IPS-NIHi11 (cell line): ENCODE data around the gene INHA.
A peak's percentile ranks its signal among the peaks of the same experiment; 100 is the strongest.

ENCODE experiments used
- DNase-seq: peaks from one replicate; pipeline ENCODE4 v3.0.0; 2012; ENCODE audit warnings: mixed read lengths, low spot score

Gene INHA

DNA sequence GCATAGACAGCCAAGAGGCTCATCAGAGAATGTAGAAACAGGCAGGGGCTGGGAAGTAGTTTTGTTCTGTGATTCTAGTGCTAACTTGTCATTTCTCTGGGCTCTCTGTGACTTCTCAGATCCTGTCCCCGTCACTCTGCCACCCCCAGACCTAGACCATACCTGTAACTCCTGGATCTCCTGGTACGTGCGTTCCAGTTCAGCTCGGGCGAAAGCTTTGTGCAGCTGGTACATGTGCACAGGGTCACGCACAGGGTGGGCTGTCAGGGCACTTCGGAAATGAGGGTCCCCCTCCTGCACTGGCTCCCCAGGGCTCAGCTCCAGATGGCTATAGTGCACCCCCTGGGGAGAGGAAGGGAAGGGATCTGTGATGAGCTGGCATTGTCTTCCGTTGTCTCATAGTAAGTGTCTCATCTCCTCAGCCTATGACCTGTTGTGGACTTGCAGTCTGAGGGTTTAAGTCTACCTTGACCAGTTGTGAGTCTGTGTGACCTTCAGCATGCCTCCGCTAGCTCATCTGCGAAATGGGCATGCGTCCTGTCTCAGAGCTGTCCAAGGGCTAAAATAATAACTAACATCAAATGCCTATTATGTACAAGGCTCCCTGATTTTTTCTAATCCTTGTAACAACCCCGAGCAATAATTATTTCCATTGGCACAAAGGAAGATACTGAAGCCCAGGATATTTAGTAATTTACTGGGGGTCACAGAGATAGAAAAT lies 31.2 kb upstream of the INHA start:
- DNase-seq, result no peak

DNA sequence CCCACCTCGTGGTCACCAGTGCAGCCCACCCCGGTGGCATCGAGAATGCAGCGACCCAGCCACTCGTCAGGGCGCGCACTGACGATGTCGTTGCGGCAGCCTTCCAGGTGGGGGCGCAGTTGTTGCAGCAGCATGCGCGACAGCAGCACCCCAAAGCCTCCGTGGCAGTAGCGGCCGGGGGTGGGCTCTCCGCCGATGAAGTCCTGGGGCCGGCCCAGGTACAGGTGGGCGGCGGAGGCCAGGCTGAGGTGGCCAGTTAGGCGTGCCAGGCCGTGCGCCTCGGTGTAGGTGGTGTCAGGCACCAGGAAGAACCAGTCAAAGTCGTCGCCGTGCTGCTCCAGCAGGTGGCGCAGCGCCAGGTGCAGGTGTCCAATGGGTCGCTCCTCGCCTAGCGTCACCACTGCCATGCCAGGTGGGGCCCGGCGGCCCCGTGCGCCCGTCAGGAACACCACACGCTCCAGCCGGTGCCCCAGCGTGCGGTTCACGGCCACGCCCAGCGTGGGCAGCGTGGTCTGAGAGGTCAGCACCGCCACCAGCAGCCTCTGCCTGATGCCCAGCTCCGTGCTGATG lies 30.4 kb upstream of the INHA start:
- peak; percentile 86 for DNase-seq

DNA sequence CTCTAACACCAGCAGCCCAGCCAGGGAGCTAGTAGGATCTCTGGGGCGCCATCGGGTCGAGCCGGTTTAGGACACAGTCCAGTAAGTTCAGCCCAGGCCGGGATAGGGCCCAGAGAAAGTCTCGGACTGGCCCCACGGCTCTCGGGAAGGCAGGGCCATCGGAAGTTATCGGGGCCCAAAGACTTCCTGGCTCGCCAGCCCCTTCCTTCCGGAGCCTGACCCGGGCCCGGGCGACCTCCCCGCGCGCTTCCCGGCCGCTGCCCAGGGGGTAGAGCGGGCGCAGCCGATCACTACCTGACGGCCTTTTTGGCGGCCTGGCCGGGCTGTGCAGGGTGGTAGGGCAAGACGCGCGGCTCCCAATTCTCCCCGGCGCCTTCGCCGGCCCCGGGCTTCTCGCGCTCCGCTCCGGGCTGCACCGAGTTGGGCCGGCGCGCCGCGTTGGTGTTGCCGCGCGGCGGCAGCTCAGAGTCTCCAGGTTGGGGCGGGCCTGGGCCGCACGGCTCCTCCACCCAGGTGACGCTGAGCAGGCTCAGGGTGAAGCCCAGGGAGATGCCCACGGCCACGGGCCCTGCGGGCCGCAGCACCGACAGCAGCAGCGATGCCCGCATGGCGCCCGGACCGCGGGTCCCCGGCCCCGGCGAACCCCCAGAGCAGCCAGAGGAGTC lies 29.0 kb upstream of the INHA start:
- no peak for DNase-seq

DNA sequence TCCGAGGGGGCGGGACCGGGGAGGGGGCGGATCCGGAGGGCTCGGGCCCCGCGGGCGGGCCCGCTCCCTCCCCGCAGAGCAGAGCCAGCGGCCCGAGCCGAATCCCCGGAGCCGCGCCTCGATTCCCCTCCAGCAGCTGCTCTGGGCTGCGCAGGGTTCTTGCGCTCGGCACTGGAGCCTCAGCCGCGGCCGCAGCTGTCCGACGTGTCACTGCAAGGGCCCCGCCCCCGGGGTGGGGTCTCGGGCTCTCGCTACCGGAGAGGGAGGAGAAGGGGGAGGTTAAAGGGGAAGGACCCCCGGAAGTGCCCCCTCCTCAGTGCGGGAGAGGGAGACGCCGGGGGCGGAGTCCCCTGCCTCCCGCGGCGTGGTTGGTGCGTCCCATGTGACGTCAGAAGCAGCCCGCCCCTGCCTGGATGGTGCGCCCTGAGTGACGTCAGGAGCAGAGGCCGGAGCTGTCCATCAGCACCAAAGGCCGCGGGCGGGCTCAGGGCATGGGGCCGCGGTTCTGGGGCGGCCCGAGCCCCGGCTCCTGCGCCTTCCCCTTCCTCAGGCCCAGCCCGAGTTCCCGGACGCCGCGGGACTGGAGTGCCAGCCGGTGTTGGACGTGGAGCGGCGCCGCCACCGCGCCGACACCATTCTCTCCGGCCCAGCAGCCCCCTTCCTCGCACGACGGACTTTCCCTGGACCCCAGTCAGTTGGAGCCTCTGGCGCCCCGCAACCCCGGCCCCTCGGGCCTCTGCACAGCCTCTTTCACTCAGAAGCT lies 28.3 kb upstream of the INHA start, which contains the start of the genes CHPF and TMEM198:
CHPF (minus strand) TSS at position 214 of the 763 bp plus-strand sequence. CDS start 271 bp downstream, outside the sequence.
TMEM198 (plus strand) TSS at position 433 of the 763 bp plus-strand sequence. CDS start 700 bp downstream, outside the sequence.
- DNase-seq, result peak; percentile 96

GRCh38 chr2:219544567-219544966 lies 27.5 kb upstream of the INHA start:
- DNase-seq, result no peak

GRCh38 chr2:219545295-219545942 lies 26.7 kb upstream of the INHA start:
- DNase-seq, result no peak

- no peak for DNase-seq
Observed at GRCh38 chr2:219545943-219546352, 26.2 kb upstream of the INHA start.

- DNase-seq, result no peak
Observed at GRCh38 chr2:219547621-219548020, 24.5 kb upstream of the INHA start.

- DNase-seq, result no peak
Observed at GRCh38 chr2:219548990-219549389, 23.1 kb upstream of the INHA start.

DNA sequence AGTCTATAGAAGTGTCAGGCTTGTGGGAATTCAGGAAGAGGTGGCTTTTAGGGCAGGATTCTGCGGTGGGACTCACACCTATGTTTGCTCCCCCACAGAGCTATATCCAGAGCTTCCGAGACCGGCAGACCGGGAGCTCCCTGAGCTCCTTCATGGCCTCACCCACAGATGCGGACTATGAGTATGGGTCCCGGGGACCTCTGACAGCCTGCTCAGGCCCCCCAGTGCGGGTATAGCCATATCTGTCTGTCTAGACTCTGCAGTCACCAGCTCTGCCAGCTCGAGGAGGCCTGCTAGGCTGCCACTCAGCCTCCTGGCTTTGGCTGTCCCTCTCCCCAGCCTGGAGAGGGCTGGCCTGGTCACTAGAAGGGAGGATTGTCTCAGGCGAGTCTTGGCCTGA lies 22.5 kb upstream of the INHA start:
- no peak for DNase-seq

DNA sequence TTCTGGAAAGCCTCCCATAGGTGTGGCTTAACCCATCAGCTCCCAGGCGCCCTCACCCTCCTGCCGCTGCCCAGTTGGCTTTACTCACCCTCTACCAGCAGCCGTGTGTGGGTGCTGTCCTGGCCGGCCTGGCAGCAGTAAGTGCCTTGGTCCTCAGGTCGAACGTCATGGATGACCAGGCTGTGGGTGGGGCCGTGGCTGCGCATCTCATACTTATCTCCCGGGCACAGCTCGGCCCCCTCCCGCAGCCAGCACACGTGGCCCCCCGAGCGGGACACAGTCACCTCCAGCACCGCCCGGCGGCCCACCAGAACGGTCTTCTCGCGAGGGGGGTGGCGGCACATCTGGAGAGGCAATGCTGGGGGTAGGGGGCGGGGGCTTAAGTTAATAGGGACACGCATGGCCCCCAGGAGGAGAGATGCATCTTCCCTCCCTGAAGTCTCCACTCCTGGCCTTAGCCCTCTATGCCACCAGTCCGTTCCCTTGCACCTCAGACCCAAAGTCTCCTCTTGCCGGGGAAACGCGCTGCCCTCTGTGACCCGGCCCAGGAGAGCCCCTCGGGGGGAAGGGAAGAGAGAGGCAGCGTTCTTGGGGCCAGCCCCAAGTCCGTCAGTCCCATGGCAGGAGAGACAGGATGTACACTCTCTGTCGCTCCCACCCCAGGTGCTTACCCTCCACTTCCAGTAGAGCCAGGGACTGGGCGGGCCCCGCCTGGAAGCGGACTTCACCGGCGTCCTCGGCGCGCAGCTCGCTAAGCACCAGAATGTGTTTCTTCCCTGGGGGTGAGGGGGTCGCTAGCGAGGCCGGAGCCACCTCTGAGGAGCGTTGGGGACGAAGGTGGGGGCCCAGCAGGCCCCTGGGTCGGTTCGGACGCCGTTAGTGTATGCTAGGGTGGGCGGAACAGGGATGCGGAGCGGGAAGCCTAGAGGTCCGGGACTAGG lies 20.4 kb upstream of the INHA start:
- DNase-seq, result peak; percentile 52

- DNase-seq, result peak; percentile 92
Observed at GRCh38 chr2:219552382-219553167, 19.5 kb upstream of the INHA start.

DNA sequence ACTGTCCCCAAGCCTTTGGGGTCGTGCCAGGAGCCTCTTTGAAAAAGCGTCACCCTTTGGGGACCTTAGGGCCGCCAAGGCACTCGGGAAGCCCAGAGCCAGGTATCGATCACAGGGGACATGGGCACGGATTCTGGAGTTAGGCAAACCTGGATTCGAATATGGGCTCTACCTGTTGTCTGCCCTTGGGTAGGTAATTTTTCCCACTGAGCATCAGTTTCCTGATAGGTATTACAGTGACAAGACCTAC lies 19.0 kb upstream of the INHA start:
- no peak for DNase-seq

GRCh38 chr2:219553463-219553963 lies 18.6 kb upstream of the INHA start:
- no peak for DNase-seq

- no peak for DNase-seq
Observed at GRCh38 chr2:219554350-219554749, 17.8 kb upstream of the INHA start.

DNA sequence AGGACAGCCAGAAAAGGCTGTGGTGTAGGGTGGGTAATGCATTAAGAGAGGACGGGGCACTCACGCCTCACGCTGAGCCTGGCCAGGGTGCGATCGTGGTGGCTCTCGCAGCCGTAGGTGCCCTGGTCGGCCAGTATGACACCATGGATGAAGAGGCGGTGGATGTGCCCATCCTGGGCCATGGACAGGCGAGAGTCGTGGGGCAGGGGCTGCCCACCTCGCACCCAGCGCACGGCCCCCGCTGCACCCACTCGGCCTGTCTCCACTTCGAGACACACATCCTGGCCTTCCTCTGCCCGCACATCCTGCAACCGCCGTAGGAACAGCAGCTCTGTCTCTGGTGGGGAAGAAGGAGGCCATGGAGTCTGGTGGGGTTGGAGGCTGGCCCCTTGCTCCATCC lies 16.2 kb upstream of the INHA start:
- DNase-seq, result no peak

GRCh38 chr2:219556413-219556812 lies 15.7 kb upstream of the INHA start:
- no peak for DNase-seq

GRCh38 chr2:219557320-219557719 lies 14.8 kb upstream of the INHA start:
- no peak for DNase-seq

- DNase-seq, result no peak
Observed at GRCh38 chr2:219557791-219558785, 14.0 kb upstream of the INHA start.
